HUES48 (cell line): ENCODE measurements around the gene NKPD1.
"Not testable (repeated sequence)": the region's sequence is repeated elsewhere in the genome, so short reads cannot be mapped to it uniquely, and the experiment has no call there.

Experiments used
- H3K27ac ChIP-seq: one replicate; pipeline ENCODE4 v1.7.0; 2013; ENCODE audit warnings: low read depth, low read length, inconsistent platforms
- H3K27me3 ChIP-seq: 2 replicates; pipeline ENCODE4 v1.6.1; 2013; ENCODE audit warnings: mild to moderate bottlenecking, low read length; ENCODE audit not compliant: control insufficient read depth, insufficient read depth
- H3K36me3 ChIP-seq: 2 replicates; pipeline ENCODE4 v1.6.1; 2013; ENCODE audit warnings: low read length; ENCODE audit not compliant: control insufficient read depth, insufficient read depth
- H3K4me1 ChIP-seq: 2 replicates; pipeline ENCODE4 v1.6.1; 2013; ENCODE audit warnings: mild to moderate bottlenecking, low read length; ENCODE audit not compliant: control insufficient read depth, insufficient read depth
- H3K4me3 ChIP-seq: 2 replicates; pipeline ENCODE4 v1.5.1; 2013; ENCODE audit warnings: mild to moderate bottlenecking, low read depth, low read length
- H3K9ac ChIP-seq: 2 replicates; pipeline ENCODE4 v1.6.1; 2013; ENCODE audit warnings: mild to moderate bottlenecking, low read depth, low read length, moderate library complexity
- H3K9me3 ChIP-seq: 2 replicates; pipeline ENCODE4 v1.6.1; 2013; ENCODE audit warnings: low read length; ENCODE audit not compliant: control insufficient read depth, insufficient read depth

The NKPD1 gene

DNA sequence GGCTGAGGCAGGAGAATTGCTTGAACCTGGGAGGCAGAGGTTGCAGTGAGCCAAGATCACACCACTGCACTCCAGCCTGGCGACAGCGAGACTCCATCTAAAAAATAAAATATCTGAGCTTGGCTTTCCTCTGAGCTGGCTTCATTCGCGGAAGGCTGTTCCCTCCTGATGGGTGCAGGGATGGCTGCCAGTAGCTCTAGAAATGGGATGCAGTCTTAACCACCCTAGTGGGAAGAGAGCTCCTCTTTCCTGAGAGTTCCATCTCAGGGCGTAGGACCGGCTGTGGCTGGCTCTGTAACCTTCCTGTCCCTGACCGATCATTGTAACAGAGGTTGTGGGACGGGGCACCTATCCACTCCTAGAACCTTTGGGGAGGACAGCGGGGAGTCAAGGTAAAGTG, 35.4 kb downstream of the NKPD1 start:
- Histone ChIP-seq H3K9me3 (no peaks in the 10 kb centered on the region), H3K36me3 (peaks cover 3% of the 10 kb centered on the region; the same call in 1 of the 2 replicates), H3K9ac (no peak overlapping the region), H3K4me3 (no peak overlapping the region), H3K27ac (no peak overlapping the region), H3K27me3 (no peaks in the 10 kb centered on the region), H3K4me1 (peaks cover 1% of the 10 kb centered on the region; the same call in 1 of the 2 replicates)

DNA sequence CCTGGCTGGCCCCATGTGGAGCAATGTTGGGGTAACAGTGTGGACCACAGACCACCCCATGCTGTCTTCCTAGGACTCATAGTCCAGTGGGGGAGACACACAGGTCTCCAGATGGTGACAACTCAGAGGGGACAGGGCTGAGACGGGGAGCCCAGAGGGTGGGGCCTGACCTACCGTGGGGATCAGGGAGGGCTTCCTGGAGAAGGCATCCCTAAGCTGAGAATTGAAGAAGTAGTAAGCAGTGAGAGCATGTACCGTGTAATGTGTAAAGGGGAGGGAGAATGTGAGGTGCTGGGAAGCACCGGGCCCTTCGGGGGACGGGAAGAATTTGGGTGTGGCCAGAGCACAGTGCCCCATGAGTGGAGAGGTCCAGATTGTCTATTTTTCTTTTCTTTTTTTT, 36.8 kb downstream of the NKPD1 start:
- no peak overlapping the region for H3K4me3 ChIP-seq
- H3K4me1 ChIP-seq = no peaks in the 10 kb centered on the region
- no peaks in the 10 kb centered on the region for H3K9me3 ChIP-seq
- no peak overlapping the region for H3K27ac ChIP-seq
- peaks cover 3% of the 10 kb centered on the region; the same call in 1 of the 2 replicates for H3K36me3 ChIP-seq
- H3K9ac ChIP-seq = no peak overlapping the region
- no peaks in the 10 kb centered on the region for H3K27me3 ChIP-seq

DNA sequence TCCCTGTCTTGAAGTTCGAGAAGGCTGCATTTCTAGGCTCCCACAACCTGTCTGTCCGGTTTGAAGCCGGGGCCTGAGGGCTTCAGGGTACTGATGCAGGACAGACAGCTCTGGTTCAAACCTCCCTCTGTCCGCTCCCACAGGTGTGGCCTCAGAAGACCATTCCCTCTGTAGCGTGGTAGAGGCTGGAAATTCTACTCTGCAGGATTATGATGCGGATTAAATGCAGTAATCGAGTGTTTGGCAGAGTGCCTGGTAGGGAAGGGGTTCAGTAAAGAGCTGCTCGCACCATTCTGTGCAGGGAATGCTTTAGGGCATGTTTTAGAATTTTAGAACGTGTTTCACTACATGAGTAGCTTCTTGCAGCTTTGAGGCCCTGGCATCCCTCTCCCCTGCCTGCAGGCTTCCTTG, 37.3 kb downstream of the NKPD1 start:
- Histone ChIP-seq H3K27ac (no peak overlapping the region), H3K27me3 (no peaks in the 10 kb centered on the region), H3K9ac (no peak overlapping the region), H3K4me3 (no peak overlapping the region), H3K9me3 (no peaks in the 10 kb centered on the region), H3K4me1 (no peaks in the 10 kb centered on the region), H3K36me3 (no peaks in the 10 kb centered on the region)

DNA sequence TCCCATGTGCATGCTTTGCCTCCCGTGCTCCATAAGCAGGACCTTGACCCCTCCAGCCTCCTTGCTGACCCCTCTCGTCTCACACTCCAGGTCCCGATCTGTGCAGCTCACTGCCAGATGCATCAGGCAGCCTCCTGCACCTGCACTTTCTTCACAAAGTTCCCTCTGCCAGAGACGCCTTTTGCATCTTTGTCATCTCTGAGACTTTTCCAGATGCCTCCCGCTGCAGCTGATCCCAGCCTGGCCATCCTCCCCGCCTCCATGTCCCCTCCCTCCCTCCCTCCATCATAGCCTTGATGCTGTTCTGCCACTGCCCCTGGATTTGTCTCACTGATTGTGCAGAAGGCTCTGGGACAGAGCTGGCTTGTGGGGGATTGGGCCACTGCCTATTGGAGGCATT, 38.0 kb downstream of the NKPD1 start:
- Histone ChIP-seq H3K27ac (no peak overlapping the region), H3K4me3 (no peak overlapping the region), H3K4me1 (no peaks in the 10 kb centered on the region), H3K9me3 (no peaks in the 10 kb centered on the region), H3K27me3 (no peaks in the 10 kb centered on the region), H3K9ac (no peak overlapping the region), H3K36me3 (no peaks in the 10 kb centered on the region)

DNA sequence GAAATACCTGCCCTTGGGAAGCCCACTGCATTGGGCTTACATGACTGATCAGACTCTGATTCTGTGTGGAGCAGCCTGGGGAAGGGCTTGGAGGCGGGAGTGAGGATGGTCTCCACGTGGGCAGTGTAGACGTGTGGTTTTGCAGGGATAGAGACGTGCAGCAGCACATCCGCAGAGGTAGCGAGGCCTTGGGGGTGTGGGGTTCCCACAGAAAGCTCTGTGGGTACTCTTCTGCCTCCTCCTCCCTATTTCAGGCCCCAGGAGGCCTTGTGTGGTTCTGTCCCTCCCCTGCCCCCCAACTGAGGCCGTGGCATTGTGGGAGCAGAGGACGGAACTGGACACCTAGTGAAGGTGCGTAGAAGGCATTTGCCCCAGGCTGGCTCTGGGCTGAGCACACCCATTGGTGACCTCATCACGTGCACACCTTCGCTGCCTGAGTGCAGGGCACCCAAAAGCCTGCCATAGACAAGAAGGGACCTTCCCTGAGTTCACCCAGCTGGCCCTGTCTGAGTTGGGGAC, 38.9 kb downstream of the NKPD1 start:
- no peaks in the 10 kb centered on the region for H3K36me3 ChIP-seq
- no peak overlapping the region for H3K27ac ChIP-seq
- H3K4me3 ChIP-seq = no peak overlapping the region
- no peaks in the 10 kb centered on the region for H3K4me1 ChIP-seq
- H3K27me3 ChIP-seq = no peaks in the 10 kb centered on the region
- no peaks in the 10 kb centered on the region for H3K9me3 ChIP-seq
- no peak overlapping the region for H3K9ac ChIP-seq

DNA sequence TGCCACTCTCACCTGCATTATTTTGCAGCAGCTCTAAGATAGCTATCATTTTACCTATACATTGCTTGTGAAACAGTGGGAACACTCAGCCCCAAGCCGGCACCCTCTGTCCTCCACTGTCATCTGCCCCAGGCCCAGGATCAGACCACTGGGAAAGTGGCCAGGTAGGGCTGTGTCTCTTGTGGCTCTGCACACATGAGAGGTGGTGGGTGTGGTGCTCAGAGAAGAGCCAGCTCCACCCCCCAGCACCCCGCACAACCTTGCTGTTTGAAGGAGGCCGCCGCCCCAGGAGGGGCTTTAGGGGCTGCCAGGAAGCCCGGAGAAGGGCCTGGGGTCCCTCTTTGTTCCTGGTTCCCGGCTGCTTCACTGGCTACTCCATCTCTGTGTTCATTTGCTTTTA, 41.2 kb downstream of the NKPD1 start:
- Histone ChIP-seq H3K4me3 (no peak overlapping the region), H3K9ac (no peak overlapping the region), H3K4me1 (no peaks in the 10 kb centered on the region), H3K9me3 (no peaks in the 10 kb centered on the region), H3K27me3 (no peaks in the 10 kb centered on the region), H3K36me3 (no peaks in the 10 kb centered on the region), H3K27ac (no peak overlapping the region)

DNA sequence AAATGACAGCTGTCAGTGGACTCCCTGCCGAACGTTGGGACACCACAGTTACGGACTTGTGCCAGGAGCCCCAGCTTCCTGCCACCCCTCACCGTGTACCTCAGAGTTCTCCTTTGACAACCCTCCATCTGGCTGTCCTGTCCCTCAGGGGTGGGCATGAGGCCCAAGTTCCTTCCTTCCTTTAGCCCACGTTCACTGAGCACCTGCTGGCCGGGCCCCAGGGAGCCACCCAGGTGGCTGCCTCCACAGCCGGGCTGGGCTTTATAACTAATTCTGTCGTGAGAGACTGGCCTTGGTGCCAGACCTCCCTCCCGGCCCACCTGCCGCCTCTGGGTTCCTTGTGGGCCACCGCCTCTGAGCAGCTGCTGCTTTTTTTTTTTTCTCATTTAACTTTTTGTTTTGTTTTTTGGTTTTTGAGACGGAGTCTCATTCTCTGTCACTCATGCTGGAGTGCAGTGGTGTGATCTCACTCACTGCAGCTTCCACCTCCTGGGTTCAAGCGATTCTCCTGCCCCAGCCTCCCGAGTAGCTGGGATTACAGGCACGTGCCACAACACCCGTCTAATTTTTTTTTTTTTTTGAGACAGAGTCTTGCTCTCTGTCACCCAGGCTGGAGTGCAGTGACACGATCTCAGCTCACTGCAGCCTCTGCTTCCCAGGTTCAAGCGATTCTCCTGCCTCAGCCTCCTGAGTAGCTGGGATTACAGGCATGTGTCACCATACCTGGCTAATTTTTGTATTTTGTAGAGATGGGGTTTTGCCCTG, 42.0 kb downstream of the NKPD1 start:
- H3K36me3 ChIP-seq, H3K9me3 ChIP-seq, H3K4me1 ChIP-seq, H3K27ac ChIP-seq, H3K9ac ChIP-seq, H3K4me3 ChIP-seq, H3K27me3 ChIP-seq: not testable (repeated sequence)

DNA sequence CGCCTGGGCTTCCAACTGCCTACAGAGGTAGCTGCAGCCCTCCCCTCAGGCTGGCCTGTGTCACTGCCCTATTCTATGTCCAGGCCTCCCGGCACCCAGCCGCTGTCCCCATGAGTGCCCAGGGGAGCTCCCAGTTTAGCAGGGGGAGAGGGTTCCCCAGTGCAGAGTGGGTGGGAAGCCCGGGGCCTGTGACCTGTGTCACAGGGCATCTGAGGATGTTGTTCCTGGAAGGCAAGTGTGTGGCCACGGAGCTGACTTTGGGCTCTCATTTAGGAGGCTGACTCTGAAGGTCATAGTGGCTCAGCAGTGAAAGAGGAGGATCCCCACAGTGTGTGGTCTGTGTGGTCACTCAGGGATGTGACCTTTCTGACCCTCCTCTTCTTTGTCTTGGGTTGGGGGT, 42.7 kb downstream of the NKPD1 start:
- H3K4me1 ChIP-seq = no peaks in the 10 kb centered on the region
- no peaks in the 10 kb centered on the region for H3K9me3 ChIP-seq
- no peak overlapping the region for H3K4me3 ChIP-seq
- no peaks in the 10 kb centered on the region for H3K36me3 ChIP-seq
- H3K27me3 ChIP-seq = no peaks in the 10 kb centered on the region
- no peak overlapping the region for H3K9ac ChIP-seq
- no peak overlapping the region for H3K27ac ChIP-seq

DNA sequence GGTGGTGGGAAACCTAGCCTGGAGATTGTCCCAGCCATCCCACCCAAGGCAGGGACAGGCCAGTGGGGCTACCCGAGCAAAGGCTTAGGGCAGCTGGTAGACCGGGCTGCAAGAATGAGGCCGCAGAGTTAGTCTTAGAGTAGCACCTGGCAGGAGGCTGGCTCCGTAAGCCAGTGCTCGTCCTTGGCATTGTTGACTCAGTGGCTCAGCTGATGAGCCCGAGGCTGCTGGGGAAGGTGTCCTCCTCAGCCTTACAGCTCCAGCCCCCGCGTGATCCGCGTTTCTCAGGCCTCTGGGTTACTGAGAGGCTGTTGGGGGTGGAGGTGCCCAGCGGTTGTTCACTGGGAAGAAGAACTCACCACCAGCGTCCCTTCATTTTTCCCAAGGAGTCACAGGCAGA, 43.1 kb downstream of the NKPD1 start:
- Histone ChIP-seq H3K9ac (no peak overlapping the region), H3K27ac (peak overlapping the region; percentile 40), H3K4me3 (no peak overlapping the region), H3K9me3 (no peaks in the 10 kb centered on the region), H3K4me1 (no peaks in the 10 kb centered on the region), H3K36me3 (no peaks in the 10 kb centered on the region), H3K27me3 (no peaks in the 10 kb centered on the region)

DNA sequence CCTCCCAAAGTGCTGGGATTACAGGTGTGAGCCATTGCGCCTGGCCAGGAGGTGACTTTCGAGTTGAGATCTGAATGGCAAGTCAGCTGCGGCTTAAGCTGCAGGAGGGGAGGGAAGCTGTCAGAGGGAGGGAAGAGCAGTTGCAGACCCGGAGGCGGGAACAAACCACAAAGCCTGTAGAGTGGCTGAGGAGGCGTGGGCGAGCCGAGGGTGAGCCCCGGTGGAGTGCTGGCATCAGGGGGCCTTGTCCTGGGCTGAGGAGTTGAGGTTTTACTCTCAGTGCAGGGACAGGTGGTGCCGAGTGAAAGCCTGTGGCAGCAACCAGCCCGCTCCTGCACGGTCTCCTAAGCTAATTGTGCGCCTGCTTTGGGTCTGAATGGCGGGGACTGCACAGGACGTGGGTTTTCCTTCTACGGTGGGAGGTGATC, 43.6 kb downstream of the NKPD1 start:
- no peaks in the 10 kb centered on the region for H3K27me3 ChIP-seq
- H3K36me3 ChIP-seq = no peaks in the 10 kb centered on the region
- peak overlapping the region; percentile 40 for H3K27ac ChIP-seq
- H3K9me3 ChIP-seq = no peaks in the 10 kb centered on the region
- no peak overlapping the region for H3K9ac ChIP-seq
- no peak overlapping the region for H3K4me3 ChIP-seq
- H3K4me1 ChIP-seq = no peaks in the 10 kb centered on the region

DNA sequence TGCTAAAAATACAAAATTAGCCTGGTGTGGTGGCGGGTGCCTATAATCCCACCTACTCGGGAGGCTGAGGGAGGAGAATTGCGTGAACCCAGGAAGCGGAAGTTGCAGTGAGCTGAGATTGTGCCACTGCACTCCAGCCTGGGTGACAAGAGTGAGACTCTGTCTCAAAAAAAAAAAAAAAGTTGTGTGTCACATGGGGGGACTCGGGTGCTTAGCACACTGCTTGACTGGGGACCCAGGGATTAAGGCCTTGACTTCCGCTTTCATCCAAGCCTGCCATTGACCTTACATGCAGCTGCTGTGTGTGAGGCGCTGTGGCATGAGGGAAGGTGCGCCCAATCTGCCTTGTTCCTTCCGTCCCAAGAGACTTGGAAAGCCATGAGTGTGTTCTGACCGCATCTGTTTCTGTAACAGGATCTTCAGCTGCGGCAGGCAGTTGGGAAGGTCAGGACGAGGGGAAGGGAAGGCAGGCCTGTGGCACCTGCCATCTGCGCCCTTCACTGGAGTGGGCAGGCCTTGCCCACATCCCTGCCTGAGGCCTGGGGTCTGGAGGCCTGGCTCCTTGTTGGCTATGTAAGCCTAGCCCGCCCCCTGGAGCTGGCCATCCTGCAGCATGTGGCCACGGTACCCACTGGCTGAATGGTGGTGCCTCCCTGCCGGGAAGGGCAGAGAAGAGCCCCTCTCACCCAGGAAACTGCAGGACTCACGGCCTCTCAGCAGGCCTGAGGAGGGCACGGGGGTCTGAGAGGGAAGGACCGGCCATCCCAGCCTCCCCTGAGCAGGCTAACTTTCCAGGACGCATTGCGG, 44.8 kb downstream of the NKPD1 start:
- H3K4me1 ChIP-seq = no peaks in the 10 kb centered on the region
- no peak overlapping the region for H3K9ac ChIP-seq
- H3K9me3 ChIP-seq = no peaks in the 10 kb centered on the region
- H3K36me3 ChIP-seq = no peaks in the 10 kb centered on the region
- H3K27ac ChIP-seq = no peak overlapping the region
- no peaks in the 10 kb centered on the region for H3K27me3 ChIP-seq
- no peak overlapping the region for H3K4me3 ChIP-seq
